HG02763 (cell line): ENCODE data around the gene RBPJ.
"Not testable (repeated sequence)": the region's sequence is repeated elsewhere in the genome, so short reads cannot be mapped to it uniquely, and the experiment has no call there.

Experiments
- ATAC-seq: cut with Tn5 transposase; IDR thresholded peaks from one replicate; pipeline ENCODE4 v1.9.1; 2021; ENCODE audit warnings: mild to moderate bottlenecking, moderate library complexity; ENCODE audit not compliant: unreplicated experiment

Gene RBPJ

GRCh38 chr4:26369132-26369531 lies 48.3 kb downstream of the RBPJ start:
- ATAC-seq, result no peak

GRCh38 chr4:26369581-26369980 lies 48.8 kb downstream of the RBPJ start:
- no peak for ATAC-seq

GRCh38 chr4:26372076-26372475 lies 51.3 kb downstream of the RBPJ start:
- ATAC-seq, result no peak

GRCh38 chr4:26372525-26373172 lies 51.8 kb downstream of the RBPJ start:
- ATAC-seq, result peak; percentile 84

GRCh38 chr4:26375551-26375950 lies 54.7 kb downstream of the RBPJ start:
- no peak for ATAC-seq

GRCh38 chr4:26377328-26378311 lies 56.8 kb downstream of the RBPJ start:
- no peak for ATAC-seq

- ATAC-seq, result no peak
Observed at GRCh38 chr4:26379837-26380236, 59.0 kb downstream of the RBPJ start.

GRCh38 chr4:26380740-26381139 lies 59.9 kb downstream of the RBPJ start:
- ATAC-seq, result no peak

GRCh38 chr4:26384380-26385057 lies 63.7 kb downstream of the RBPJ start:
- ATAC-seq, result no peak

- no peak for ATAC-seq
Observed at GRCh38 chr4:26385690-26386089, 64.9 kb downstream of the RBPJ start.

GRCh38 chr4:26386386-26386785 lies 65.6 kb downstream of the RBPJ start:
- ATAC-seq, result no peak

GRCh38 chr4:26388671-26389070 lies 67.9 kb downstream of the RBPJ start:
- no peak for ATAC-seq

GRCh38 chr4:26397086-26397485 lies 76.3 kb downstream of the RBPJ start:
- ATAC-seq, result no peak

GRCh38 chr4:26400132-26400531 lies 79.3 kb downstream of the RBPJ start:
- ATAC-seq, result no peak

GRCh38 chr4:26402017-26402416 lies 81.2 kb downstream of the RBPJ start:
- ATAC-seq, result not testable (repeated sequence)

GRCh38 chr4:26402458-26402857 lies 81.6 kb downstream of the RBPJ start:
- ATAC-seq, result no peak

- no peak for ATAC-seq
Observed at GRCh38 chr4:26404743-26405206, 84.0 kb downstream of the RBPJ start.

GRCh38 chr4:26406346-26406975 lies 85.6 kb downstream of the RBPJ start:
- ATAC-seq, result no peak

- ATAC-seq, result no peak
Observed at GRCh38 chr4:26407476-26407875, 86.7 kb downstream of the RBPJ start.

GRCh38 chr4:26410385-26411293 lies 89.8 kb downstream of the RBPJ start:
- peak; percentile 51 for ATAC-seq
